Neutrophil (primary cell): Measurements from ENCODE around the gene MCOLN1.

Experiments
- H3K27ac ChIP-seq: fragments of 200-600 bp; sonication (generic); 2 replicates; pipeline ENCODE4 v1.5.1; 2016; ENCODE audit warnings: mild to moderate bottlenecking, moderate library complexity
- H3K27me3 ChIP-seq: fragments of 200-600 bp; sonication (generic); 2 replicates; pipeline ENCODE4 v1.6.0; 2016; ENCODE audit warnings: mild to moderate bottlenecking
- H3K36me3 ChIP-seq: fragments of 200-600 bp; sonication (generic); 2 replicates; pipeline ENCODE4 v1.5.1; 2017
- H3K4me1 ChIP-seq, 2 experiments: fragments of 200-600 bp in 1 of 2; sonication (generic) in 1 of 2; 1 replicate in 1 of 2; 2 replicates in 1 of 2; pipeline versions ENCODE4 v1.5.1 to v1.6.1; 2013 to 2016; ENCODE audit warnings: low read depth in 1 of 2, low read length in 1 of 2, mild to moderate bottlenecking in 1 of 2, moderate library complexity in 1 of 2; ENCODE audit not compliant: control insufficient read depth in 1 of 2, insufficient read depth in 1 of 2
- H3K4me3 ChIP-seq, 2 experiments: fragments of 200-600 bp in 1 of 2; sonication (generic) in 1 of 2; 1 replicate in 1 of 2; 2 replicates in 1 of 2; pipeline ENCODE4 v1.5.1; 2013 to 2016; ENCODE audit warnings: low read depth in 1 of 2, low read length in 1 of 2, mild to moderate bottlenecking in 1 of 2, moderate library complexity in 1 of 2
- H3K9me3 ChIP-seq: fragments of 200-600 bp; sonication (generic); 2 replicates; pipeline ENCODE4 v1.5.1; 2016
- TF ChIP-seq, protein P1 (sequence below): fragments of 200-600 bp; sonication (generic); IDR thresholded peaks from 2 replicates; pipeline ENCODE4 v1.5.1; 2016; ENCODE audit warnings: antibody characterized with exemption

Gene MCOLN1

DNA sequence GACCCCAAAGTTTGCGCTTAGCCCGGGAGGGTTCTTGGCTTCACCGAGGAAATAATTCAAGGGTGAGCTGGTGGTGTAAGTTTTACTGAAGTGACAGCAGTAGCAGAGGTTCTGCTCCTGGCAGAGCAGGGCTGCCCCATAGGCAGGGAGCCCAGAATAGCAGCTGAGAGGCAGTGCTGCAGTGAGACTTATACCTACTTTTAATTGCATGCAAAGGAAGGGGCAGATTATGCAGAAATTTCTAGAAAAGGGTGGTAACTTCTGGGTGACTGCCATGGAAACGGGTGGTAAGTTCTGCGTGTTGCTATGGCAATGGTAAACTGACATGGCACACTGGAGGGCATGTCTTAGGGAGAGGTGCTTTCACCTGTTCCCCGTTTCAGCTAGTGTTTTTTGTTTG lies 55.7 kb downstream of the MCOLN1 start:
- H3K4me3 ChIP-seq, result no peak overlapping the region
- no peaks in the 10 kb centered on the region for H3K36me3 ChIP-seq
- H3K27me3 ChIP-seq, result peaks cover 30% of the 10 kb centered on the region
- H3K4me1 ChIP-seq, result no peaks in the 10 kb centered on the region
- no peaks in the 10 kb centered on the region for H3K9me3 ChIP-seq
- no peak overlapping the region for H3K27ac ChIP-seq
- TF ChIP-seq, protein P1, sequence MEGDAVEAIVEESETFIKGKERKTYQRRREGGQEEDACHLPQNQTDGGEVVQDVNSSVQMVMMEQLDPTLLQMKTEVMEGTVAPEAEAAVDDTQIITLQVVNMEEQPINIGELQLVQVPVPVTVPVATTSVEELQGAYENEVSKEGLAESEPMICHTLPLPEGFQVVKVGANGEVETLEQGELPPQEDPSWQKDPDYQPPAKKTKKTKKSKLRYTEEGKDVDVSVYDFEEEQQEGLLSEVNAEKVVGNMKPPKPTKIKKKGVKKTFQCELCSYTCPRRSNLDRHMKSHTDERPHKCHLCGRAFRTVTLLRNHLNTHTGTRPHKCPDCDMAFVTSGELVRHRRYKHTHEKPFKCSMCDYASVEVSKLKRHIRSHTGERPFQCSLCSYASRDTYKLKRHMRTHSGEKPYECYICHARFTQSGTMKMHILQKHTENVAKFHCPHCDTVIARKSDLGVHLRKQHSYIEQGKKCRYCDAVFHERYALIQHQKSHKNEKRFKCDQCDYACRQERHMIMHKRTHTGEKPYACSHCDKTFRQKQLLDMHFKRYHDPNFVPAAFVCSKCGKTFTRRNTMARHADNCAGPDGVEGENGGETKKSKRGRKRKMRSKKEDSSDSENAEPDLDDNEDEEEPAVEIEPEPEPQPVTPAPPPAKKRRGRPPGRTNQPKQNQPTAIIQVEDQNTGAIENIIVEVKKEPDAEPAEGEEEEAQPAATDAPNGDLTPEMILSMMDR, result no peak

DNA sequence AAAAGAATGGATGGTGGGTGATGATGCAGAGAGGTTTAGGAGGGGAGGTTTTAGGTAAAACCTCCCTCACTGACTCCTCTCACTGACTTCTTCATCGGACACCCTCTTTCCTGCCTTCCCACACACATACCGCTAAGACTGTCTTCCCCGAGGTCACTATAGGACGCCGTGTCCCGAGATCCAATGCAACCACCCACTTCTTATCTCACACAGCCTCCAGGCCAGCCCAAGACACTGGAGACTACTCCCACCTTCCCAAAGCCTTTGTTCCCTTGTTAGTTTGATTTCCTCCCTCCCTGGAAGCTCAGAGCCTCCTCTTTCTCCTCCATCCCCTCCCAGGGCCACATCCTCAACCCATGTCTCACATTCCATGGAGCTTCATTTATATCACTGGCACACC lies 56.8 kb downstream of the MCOLN1 start:
- H3K27ac ChIP-seq, result no peak overlapping the region
- H3K4me3 ChIP-seq, result no peak overlapping the region
- H3K9me3 ChIP-seq, result no peaks in the 10 kb centered on the region
- H3K4me1 ChIP-seq, result no peaks in the 10 kb centered on the region
- no peaks in the 10 kb centered on the region for H3K36me3 ChIP-seq
- peaks cover 40% of the 10 kb centered on the region for H3K27me3 ChIP-seq
- TF ChIP-seq, protein P1, result no peak

DNA sequence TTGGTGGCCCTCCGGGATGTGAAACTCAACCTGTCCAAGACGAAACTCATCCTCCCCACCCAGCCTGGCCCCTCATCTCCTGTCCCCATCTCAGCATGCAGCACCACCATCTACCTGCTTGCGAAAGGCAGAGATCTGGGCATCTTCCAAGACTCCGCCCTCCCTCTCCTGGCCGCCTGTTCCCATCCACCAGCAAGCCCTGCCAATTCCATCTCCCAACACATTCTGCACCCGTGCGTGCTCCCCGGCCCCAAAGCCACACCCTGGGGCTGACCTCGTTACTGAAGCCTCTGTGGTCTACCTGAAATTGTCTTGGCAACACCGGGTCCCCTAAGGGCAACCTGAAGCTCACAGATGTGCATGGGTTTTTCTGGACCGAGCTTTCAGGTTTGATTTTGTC lies 60.0 kb downstream of the MCOLN1 start:
- Histone ChIP-seq H3K27ac (no peak overlapping the region), H3K9me3 (no peaks in the 10 kb centered on the region), H3K4me3 (no peak overlapping the region), H3K4me1 (no peaks in the 10 kb centered on the region), H3K27me3 (peaks cover 34% of the 10 kb centered on the region), H3K36me3 (no peaks in the 10 kb centered on the region)
- TF ChIP-seq, protein P1, result no peak
